Activated T-cell treated with anti-CD3 and anti-CD28 coated beads for 1 hour (primary cell): ENCODE measurements around the gene CKAP5.

Experiments
- DNase-seq: peaks from one replicate; pipeline ENCODE4 v3.0.0-alpha.2; 2020; ENCODE audit warnings: low read depth

Gene CKAP5

GRCh38 chr11:46762248-46762647, 83.8 kb downstream of the CKAP5 start:
- DNase-seq = no peak

- no peak for DNase-seq
These were observed 84.3 kb downstream of the CKAP5 start for GRCh38 chr11:46761807-46762206.

- DNase-seq = no peak
These were observed 85.5 kb downstream of the CKAP5 start for GRCh38 chr11:46760429-46761128.

- no peak for DNase-seq
These were observed 86.9 kb downstream of the CKAP5 start for GRCh38 chr11:46759196-46759595.

GRCh38 chr11:46755962-46756361, 90.1 kb downstream of the CKAP5 start:
- DNase-seq = no peak

- no peak for DNase-seq
These were observed 98.9 kb downstream of the CKAP5 start for GRCh38 chr11:46747150-46747549.

GRCh38 chr11:46745995-46746394, 100.1 kb downstream of the CKAP5 start:
- DNase-seq = no peak

GRCh38 chr11:46745328-46745727, 100.8 kb downstream of the CKAP5 start:
- no peak for DNase-seq

- DNase-seq = no peak
These were observed 102.3 kb downstream of the CKAP5 start for GRCh38 chr11:46743693-46744339.

GRCh38 chr11:46743043-46743442, 103.0 kb downstream of the CKAP5 start:
- DNase-seq = no peak

- DNase-seq = no peak
These were observed 104.2 kb downstream of the CKAP5 start for GRCh38 chr11:46741600-46742484.

GRCh38 chr11:46738887-46739286, 107.2 kb downstream of the CKAP5 start:
- no peak for DNase-seq

- no peak for DNase-seq
These were observed 108.4 kb downstream of the CKAP5 start for GRCh38 chr11:46737699-46738098.

- no peak for DNase-seq
These were observed 109.5 kb downstream of the CKAP5 start for GRCh38 chr11:46736615-46737014.

- no peak for DNase-seq
These were observed 109.9 kb downstream of the CKAP5 start for GRCh38 chr11:46736146-46736545.

GRCh38 chr11:46733234-46733633, 112.8 kb downstream of the CKAP5 start:
- DNase-seq = no peak

GRCh38 chr11:46731545-46731944, 114.5 kb downstream of the CKAP5 start:
- DNase-seq = no peak

- no peak for DNase-seq
These were observed 116.7 kb downstream of the CKAP5 start for GRCh38 chr11:46729110-46730027.

- DNase-seq = no peak
These were observed 117.4 kb downstream of the CKAP5 start for GRCh38 chr11:46728659-46729040.

- no peak for DNase-seq
These were observed 118.0 kb downstream of the CKAP5 start for GRCh38 chr11:46727952-46728658.

- DNase-seq = no peak
These were observed 119.7 kb downstream of the CKAP5 start for GRCh38 chr11:46726206-46726862.
